H7 (cell line): ENCODE data around the gene PCGF1. TPM values are rescaled to one million over a fixed set of nuclear protein-coding genes. Genes with fewer than 3 reads are reported as not detected.

Experiments used
- DNase-seq: peaks from one replicate; pipeline ENCODE4 v3.0.0; 2012
- H3K27me3 ChIP-seq: 2 replicates; pipeline ENCODE4 v1.6.0; 2011; ENCODE audit warnings: mild to moderate bottlenecking, low read length; ENCODE audit not compliant: control insufficient read depth, insufficient read depth
- H3K36me3 ChIP-seq: replicated peaks from 2 replicates; pipeline ENCODE4 v1.5.1; 2011; ENCODE audit warnings: low read length; ENCODE audit not compliant: control insufficient read depth, insufficient read depth
- H3K4me3 ChIP-seq: 2 replicates; pipeline ENCODE4 v1.5.1; 2011; ENCODE audit warnings: low read depth, mild to moderate bottlenecking, control low read depth, low read length, moderate library complexity; ENCODE audit not compliant: insufficient read depth
- total RNA-seq: library from RNA; depleted of rRNA; stranded (reverse); fragments of >200 nt; shearing (Covaris generic); gene quantifications from 2 replicates; pipeline ENCODE4 v1.2.3, GENCODE V29; 2014

PCGF1 gene
- total RNA-seq, 1 experiment from 2014 or later: 15.1 TPM

GRCh38 chr2:74514368-74515270 lies 7.1 kb upstream of the PCGF1 start, which contains the start of gene TLX2:
Gene TLX2, plus strand, starts transcription at chr2:74514450. Its CDS starts 357 bp downstream, at chr2:74514807.
- peak; percentile 87 for DNase-seq
- H3K27me3 ChIP-seq: peaks cover 97% of the 10 kb centered on the region
- H3K36me3 ChIP-seq: no peaks in the 10 kb centered on the region
- H3K4me3 ChIP-seq: peak within 1 kb of the TSS; percentile 34

GRCh38 chr2:74513605-74514367 lies 6.3 kb upstream of the PCGF1 start:
- H3K4me3 ChIP-seq: peak overlapping the region; percentile 34; the same call in 1 of the 2 replicates
- DNase-seq: peak; percentile 84
- peaks cover 97% of the 10 kb centered on the region for H3K27me3 ChIP-seq
- H3K36me3 ChIP-seq: no peaks in the 10 kb centered on the region

GRCh38 chr2:74512744-74513604 lies 5.5 kb upstream of the PCGF1 start:
- Histone ChIP-seq H3K36me3 (no peaks in the 10 kb centered on the region), H3K27me3 (peaks cover 96% of the 10 kb centered on the region), H3K4me3 (peak overlapping the region; percentile 6; the same call in 1 of the 2 replicates)
- DNase-seq: peak; percentile 90

GRCh38 chr2:74511104-74511989 lies 3.9 kb upstream of the PCGF1 start:
- no peak overlapping the region for H3K4me3 ChIP-seq
- peaks cover 81% of the 10 kb centered on the region for H3K27me3 ChIP-seq
- DNase-seq: no peak
- no peaks in the 10 kb centered on the region; the same call in 1 of the 2 replicates for H3K36me3 ChIP-seq

- Histone ChIP-seq H3K4me3 (no peak overlapping the region), H3K36me3 (peaks cover 1% of the 10 kb centered on the region), H3K27me3 (peaks cover 76% of the 10 kb centered on the region)
- DNase-seq: no peak
Measured at GRCh38 chr2:74510272-74510671, 2.8 kb upstream of the PCGF1 start.

GRCh38 chr2:74507926-74508520 lies 528 bp upstream of the PCGF1 start:
- Histone ChIP-seq H3K4me3 (peak overlapping the region; percentile 91), H3K27me3 (peaks cover 74% of the 10 kb centered on the region), H3K36me3 (peaks cover 1% of the 10 kb centered on the region)
- peak; percentile 69 for DNase-seq

- DNase-seq: no peak
- Histone ChIP-seq H3K36me3 (peaks cover 1% of the 10 kb centered on the region), H3K27me3 (peaks cover 74% of the 10 kb centered on the region), H3K4me3 (no peak overlapping the region)
Measured at GRCh38 chr2:74505448-74506246, 1.8 kb downstream of the PCGF1 start.

- DNase-seq: no peak
- H3K36me3 ChIP-seq: peaks cover 1% of the 10 kb centered on the region
- H3K4me3 ChIP-seq: no peak overlapping the region
- peaks cover 74% of the 10 kb centered on the region for H3K27me3 ChIP-seq
Measured at GRCh38 chr2:74504591-74504990, 2.9 kb downstream of the PCGF1 start.

GRCh38 chr2:74503506-74504475 lies 3.7 kb downstream of the PCGF1 start:
- DNase-seq: peak; percentile 78
- peaks cover 75% of the 10 kb centered on the region for H3K27me3 ChIP-seq

GRCh38 chr2:74502720-74503505 lies 4.6 kb downstream of the PCGF1 start:
- Histone ChIP-seq H3K4me3 (peak overlapping the region; percentile 52), H3K27me3 (peaks cover 77% of the 10 kb centered on the region)
- peak; percentile 90 for DNase-seq

More at GRCh38 chr2:74503506-74504475, 3.7 kb downstream of the PCGF1 start:
- Histone ChIP-seq H3K4me3 (peak overlapping the region; percentile 52), H3K36me3 (peaks cover 1% of the 10 kb centered on the region)

GRCh38 chr2:74502147-74502719 lies 5.3 kb downstream of the PCGF1 start:
- peak; percentile 77 for DNase-seq
- Histone ChIP-seq H3K27me3 (peaks cover 84% of the 10 kb centered on the region), H3K4me3 (peak overlapping the region; percentile 52), H3K36me3 (peaks cover 1% of the 10 kb centered on the region)

More at GRCh38 chr2:74502720-74503505, 4.6 kb downstream of the PCGF1 start:
- H3K36me3 ChIP-seq: peaks cover 1% of the 10 kb centered on the region
